ENCODE results near the gene WDR45.

The WDR45 gene

GRCh38 chrX:49071877-49072711, 7.6 kb downstream of the WDR45 start:
- no peak overlapping the region for H2AFZ ChIP-seq (ENCODE audit: low read depth)
- no peaks in the 10 kb centered on the region for H4K20me1 ChIP-seq (ENCODE audit: insufficient read depth)
- no peak overlapping the region for H3K4me2 ChIP-seq
- H3K27me3 ChIP-seq (ENCODE audit: insufficient read depth, low read depth), result no peaks in the 10 kb centered on the region
- H3K36me3 ChIP-seq (ENCODE audit: insufficient read depth), result no peaks in the 10 kb centered on the region
- no peak overlapping the region for H3K4me3 ChIP-seq (IDR thresholded peaks at IDR 0.05; ENCODE audit: insufficient read depth, low read depth, low read length)
- H3K27ac ChIP-seq, result no peak overlapping the region
- H3K9ac ChIP-seq, result no peak overlapping the region
- H3K79me2 ChIP-seq (ENCODE audit: insufficient read depth, low read depth), result no peaks in the 10 kb centered on the region
- TF ChIP-seq CTCF (conservative IDR thresholded peaks at IDR 0.05; ENCODE audit: low read depth, low read length), result no peak
- no peaks in the 10 kb centered on the region for H3K4me1 ChIP-seq (ENCODE audit: low read depth, poor library complexity, severe bottlenecking)

GRCh38 chrX:49070988-49071387, 8.7 kb downstream of the WDR45 start:
- no peak overlapping the region for H3K27ac ChIP-seq
- H3K4me3 ChIP-seq (IDR thresholded peaks at IDR 0.05; ENCODE audit: insufficient read depth, low read depth, low read length), result no peak overlapping the region
- H3K9ac ChIP-seq, result no peak overlapping the region
- H4K20me1 ChIP-seq (ENCODE audit: insufficient read depth), result no peaks in the 10 kb centered on the region
- no peaks in the 10 kb centered on the region for H3K36me3 ChIP-seq (ENCODE audit: insufficient read depth)
- no peaks in the 10 kb centered on the region for H3K4me1 ChIP-seq (ENCODE audit: low read depth, poor library complexity, severe bottlenecking)
- H3K27me3 ChIP-seq (ENCODE audit: insufficient read depth, low read depth), result no peaks in the 10 kb centered on the region
- no peak overlapping the region for H3K4me2 ChIP-seq
- H3K79me2 ChIP-seq (ENCODE audit: insufficient read depth, low read depth), result no peaks in the 10 kb centered on the region
- TF ChIP-seq CTCF (conservative IDR thresholded peaks at IDR 0.05; ENCODE audit: low read depth, low read length), result no peak
- H2AFZ ChIP-seq (ENCODE audit: low read depth), result no peak overlapping the region

- Histone ChIP-seq H3K4me1 (ENCODE audit: low read depth, poor library complexity, severe bottlenecking) (no peaks in the 10 kb centered on the region), H3K4me3 (IDR thresholded peaks at IDR 0.05; ENCODE audit: insufficient read depth, low read depth, low read length) (no peak overlapping the region), H2AFZ (ENCODE audit: low read depth) (no peak overlapping the region), H3K27me3 (ENCODE audit: insufficient read depth, low read depth) (no peaks in the 10 kb centered on the region), H4K20me1 (ENCODE audit: insufficient read depth) (no peaks in the 10 kb centered on the region), H3K79me2 (ENCODE audit: insufficient read depth, low read depth) (no peaks in the 10 kb centered on the region), H3K4me2 (no peak overlapping the region), H3K9ac (no peak overlapping the region), H3K36me3 (ENCODE audit: insufficient read depth) (no peaks in the 10 kb centered on the region), H3K27ac (no peak overlapping the region)
- TF ChIP-seq CTCF (conservative IDR thresholded peaks at IDR 0.05; ENCODE audit: low read depth, low read length), result no peak
Observed at GRCh38 chrX:49069038-49069437, 10.6 kb downstream of the WDR45 start.

GRCh38 chrX:49067285-49068120, 12.2 kb downstream of the WDR45 start:
- Histone ChIP-seq H3K9ac (no peak overlapping the region), H3K4me2 (no peak overlapping the region), H2AFZ (ENCODE audit: low read depth) (no peak overlapping the region), H3K79me2 (ENCODE audit: insufficient read depth, low read depth) (no peaks in the 10 kb centered on the region), H3K4me3 (IDR thresholded peaks at IDR 0.05; ENCODE audit: insufficient read depth, low read depth, low read length) (no peak overlapping the region), H3K27me3 (ENCODE audit: insufficient read depth, low read depth) (no peaks in the 10 kb centered on the region), H3K4me1 (ENCODE audit: low read depth, poor library complexity, severe bottlenecking) (no peaks in the 10 kb centered on the region), H3K27ac (no peak overlapping the region), H3K36me3 (ENCODE audit: insufficient read depth) (no peaks in the 10 kb centered on the region), H4K20me1 (ENCODE audit: insufficient read depth) (no peaks in the 10 kb centered on the region)
- TF ChIP-seq CTCF (conservative IDR thresholded peaks at IDR 0.05; ENCODE audit: low read depth, low read length), result no peak
